Smooth muscle cell (in vitro differentiated cells): Measurements from ENCODE around the gene FBXO9. TPM values are rescaled to one million over a fixed set of nuclear protein-coding genes. Genes with fewer than 3 reads are reported as not detected.

Experiments
- DNase-seq: peaks from one replicate; lab custom pipeline; 2025; ENCODE audit not compliant: unreplicated experiment; lab: John Stamatoyannopoulos, UW
- H2AFZ ChIP-seq: fragments of 200-600 bp; sonication (generic); 2 replicates; pipeline ENCODE4 v1.6.0; 2016; ENCODE audit warnings: antibody characterized with exemption, low read depth, mild to moderate bottlenecking
- H3F3A ChIP-seq: fragments of 200-600 bp; sonication (generic); 2 replicates; pipeline ENCODE4 v1.6.0; 2017; ENCODE audit warnings: antibody characterized with exemption, low read depth
- H3K27ac ChIP-seq: fragments of 200-600 bp; sonication (generic); 2 replicates; pipeline ENCODE4 v1.5.1; 2016; ENCODE audit warnings: low read depth, mild to moderate bottlenecking
- H3K27me3 ChIP-seq: fragments of 200-600 bp; sonication (generic); 2 replicates; pipeline ENCODE4 v1.6.1; 2016; ENCODE audit warnings: low read depth, mild to moderate bottlenecking
- H3K36me3 ChIP-seq: fragments of 200-600 bp; sonication (generic); 2 replicates; pipeline ENCODE4 v1.5.1; 2016; ENCODE audit warnings: low read depth
- H3K4me1 ChIP-seq: fragments of 200-600 bp; sonication (generic); 2 replicates; pipeline ENCODE4 v1.5.1; 2016; ENCODE audit warnings: low read depth
- H3K4me2 ChIP-seq: fragments of 200-600 bp; sonication (generic); 2 replicates; pipeline ENCODE4 v1.6.0; 2016; ENCODE audit warnings: mild to moderate bottlenecking
- H3K4me3 ChIP-seq: fragments of 200-600 bp; sonication (generic); 2 replicates; pipeline ENCODE4 v1.5.1; 2016; ENCODE audit warnings: mild to moderate bottlenecking
- H3K79me2 ChIP-seq: fragments of 200-600 bp; sonication (generic); 2 replicates; pipeline ENCODE4 v1.6.0; 2016; ENCODE audit warnings: low read depth, mild to moderate bottlenecking
- H3K9ac ChIP-seq: fragments of 200-600 bp; sonication (generic); 2 replicates; pipeline ENCODE4 v1.6.0; 2016; ENCODE audit warnings: low read depth
- H3K9me3 ChIP-seq: fragments of 200-600 bp; sonication (generic); replicated peaks from 2 replicates; pipeline ENCODE4 v1.5.1; 2016; ENCODE audit warnings: low read depth
- H4K20me1 ChIP-seq: fragments of 200-600 bp; sonication (generic); 2 replicates; pipeline ENCODE4 v1.6.0; 2016; ENCODE audit warnings: low read depth
- CTCF ChIP-seq: fragments of 200-600 bp; sonication (generic); IDR thresholded peaks from 2 replicates; pipeline ENCODE4 v1.5.1; 2017; ENCODE audit warnings: borderline replicate concordance, mild to moderate bottlenecking, antibody characterized with exemption; ENCODE audit not compliant: insufficient read depth, poor library complexity, severe bottlenecking
- WGBS: methylation state at CpG from one replicate; pipeline ENCODE4 v1.1.7; 2016; ENCODE audit warnings: low lambda C conversion rate; 5-methylcytosine and 5-hydroxymethylcytosine counted together
- polyA plus RNA-seq: library from polyadenylated mRNA; unstranded; fragments of >200 nt; fragmentation: Nextera tagmentation; extraction: Ambion mirVana; gene quantifications from 2 replicates; pipeline ENCODE4 v1.2.1, GENCODE V29; 2016
- total RNA-seq: library from RNA; depleted of rRNA; stranded (reverse); fragments of >200 nt; gene quantifications from 2 replicates; pipeline ENCODE4 v1.2.3, GENCODE V29; 2014

FBXO9 gene
- total and polyA plus RNA-seq, 2 experiments from 2014 or later: 25.5 to 55.1 TPM

- no peak overlapping the region for H2AFZ ChIP-seq
- no peak for DNase-seq
These were observed 45.0 kb upstream of the FBXO9 start for GRCh38 chr6:53020005-53020744.

GRCh38 chr6:53023323-53023722 lies 41.9 kb upstream of the FBXO9 start:
- Histone ChIP-seq H3K9ac (no peak overlapping the region), H4K20me1 (no peaks in the 10 kb centered on the region), H3K79me2 (no peaks in the 10 kb centered on the region), H3K4me2 (no peak overlapping the region), H2AFZ (no peak overlapping the region), H3K36me3 (peaks cover 4% of the 10 kb centered on the region), H3K9me3 (no peaks in the 10 kb centered on the region), H3F3A (no peaks in the 10 kb centered on the region), H3K27me3 (no peaks in the 10 kb centered on the region), H3K4me1 (no peaks in the 10 kb centered on the region), H3K4me3 (no peak overlapping the region), H3K27ac (no peak overlapping the region)
- WGBS: 96% methylated on average over 1 of the region's 1 CpG
- no peak for DNase-seq
- no peak for TF ChIP-seq CTCF

More at GRCh38 chr6:53020005-53020744, 45.0 kb upstream of the FBXO9 start:
- no peak overlapping the region for H3K4me2 ChIP-seq
- no peak for TF ChIP-seq CTCF
- H3K79me2 ChIP-seq: no peaks in the 10 kb centered on the region
- no peak overlapping the region for H3K27ac ChIP-seq
- 84% methylated on average over 3 of the region's 3 CpGs for WGBS
- H3K36me3 ChIP-seq: peaks cover 15% of the 10 kb centered on the region
- H3K4me3 ChIP-seq: no peak overlapping the region
- H4K20me1 ChIP-seq: no peaks in the 10 kb centered on the region
- no peaks in the 10 kb centered on the region for H3F3A ChIP-seq
- H3K9me3 ChIP-seq: no peaks in the 10 kb centered on the region
- H3K27me3 ChIP-seq: no peaks in the 10 kb centered on the region
- no peaks in the 10 kb centered on the region for H3K4me1 ChIP-seq
- no peak overlapping the region for H3K9ac ChIP-seq

GRCh38 chr6:53026526-53026925 lies 38.7 kb upstream of the FBXO9 start:
- Histone ChIP-seq H3K4me2 (no peak overlapping the region), H4K20me1 (no peaks in the 10 kb centered on the region), H3K9ac (no peak overlapping the region), H3K36me3 (peaks cover 4% of the 10 kb centered on the region), H3K27ac (no peak overlapping the region), H3K4me3 (no peak overlapping the region), H3K27me3 (no peaks in the 10 kb centered on the region), H3K79me2 (no peaks in the 10 kb centered on the region), H2AFZ (no peak overlapping the region), H3K9me3 (no peaks in the 10 kb centered on the region), H3F3A (no peaks in the 10 kb centered on the region), H3K4me1 (no peaks in the 10 kb centered on the region)
- DNase-seq: no peak
- 90% methylated on average over 3 of the region's 3 CpGs for WGBS
- no peak for TF ChIP-seq CTCF

- Histone ChIP-seq H4K20me1 (no peaks in the 10 kb centered on the region), H3K36me3 (peaks cover 4% of the 10 kb centered on the region), H3K9me3 (no peaks in the 10 kb centered on the region), H3K4me1 (no peaks in the 10 kb centered on the region), H3K4me2 (no peak overlapping the region), H3K27me3 (no peaks in the 10 kb centered on the region), H3K4me3 (no peak overlapping the region), H3F3A (no peaks in the 10 kb centered on the region), H3K79me2 (no peaks in the 10 kb centered on the region), H3K9ac (no peak overlapping the region), H3K27ac (no peak overlapping the region), H2AFZ (no peak overlapping the region)
- whole genome bisulfite sequencing: 93% methylated on average over 5 of the region's 5 CpGs
- TF ChIP-seq CTCF: no peak
- no peak for DNase-seq
These were observed 38.0 kb upstream of the FBXO9 start for GRCh38 chr6:53027131-53027718.
